GM12875 (cell line): ENCODE measurements around the gene BEGAIN.

Source experiments
- H3K4me3 ChIP-seq: one replicate; pipeline ENCODE4 v1.5.1; 2011; ENCODE audit warnings: low read depth, low read length, control low read depth
- CTCF ChIP-seq: IDR thresholded peaks from 2 replicates; pipeline ENCODE4 v1.5.1; 2011; ENCODE audit warnings: low read depth, mild to moderate bottlenecking, control low read depth, inconsistent platforms, low read length, moderate library complexity, borderline replicate concordance; ENCODE audit not compliant: insufficient read depth

The BEGAIN gene

GRCh38 chr14:100498068-100498467 lies 89.1 kb downstream of the BEGAIN start:
- no peak overlapping the region for H3K4me3 ChIP-seq
- TF ChIP-seq CTCF, result no peak

DNA sequence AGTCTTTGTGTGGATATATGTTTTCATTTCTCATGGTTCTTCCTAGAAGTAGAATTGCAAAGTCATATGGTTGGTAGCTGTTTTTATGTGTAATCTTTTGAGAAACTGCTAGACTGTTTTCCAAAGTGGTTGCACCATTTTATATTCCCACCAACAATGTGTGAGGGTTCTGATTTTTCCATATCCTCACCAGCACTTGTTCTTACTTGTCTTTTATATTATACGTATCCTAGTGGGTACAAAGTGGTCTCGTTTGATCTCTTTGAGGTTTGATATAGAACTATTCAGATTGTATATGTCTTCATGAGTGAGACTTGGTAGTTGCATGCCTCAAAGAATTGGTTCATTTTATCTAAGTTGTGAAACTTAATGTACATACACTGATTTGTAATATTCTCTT lies 91.3 kb downstream of the BEGAIN start:
- no peak for TF ChIP-seq CTCF
- no peak overlapping the region for H3K4me3 ChIP-seq

DNA sequence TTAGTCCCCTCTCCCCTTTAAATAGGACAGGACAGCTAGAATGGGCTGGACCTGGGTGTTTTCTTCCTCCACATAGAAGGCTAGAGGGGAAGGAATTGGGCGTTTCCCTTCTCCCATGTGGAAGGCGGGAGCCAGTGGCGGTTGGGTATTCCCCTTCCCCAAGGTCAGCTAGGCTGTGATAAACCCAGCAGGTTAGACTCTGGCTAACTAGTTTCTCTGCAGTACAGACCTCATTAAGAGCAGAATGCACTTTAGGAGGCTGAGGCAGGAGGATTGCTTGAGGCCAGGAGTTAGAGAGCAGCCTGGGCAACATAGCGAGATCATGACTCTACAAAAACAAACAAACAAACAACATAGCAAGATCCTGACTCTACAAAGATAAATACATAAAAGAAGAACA lies 92.6 kb downstream of the BEGAIN start:
- no peak overlapping the region for H3K4me3 ChIP-seq
- TF ChIP-seq CTCF, result no peak

GRCh38 chr14:100490252-100490651 lies 97.0 kb downstream of the BEGAIN start:
- TF ChIP-seq CTCF, result no peak
- no peak overlapping the region for H3K4me3 ChIP-seq

- no peak for TF ChIP-seq CTCF
- no peak overlapping the region for H3K4me3 ChIP-seq
Observed at GRCh38 chr14:100488057-100488456, 99.2 kb downstream of the BEGAIN start.

DNA sequence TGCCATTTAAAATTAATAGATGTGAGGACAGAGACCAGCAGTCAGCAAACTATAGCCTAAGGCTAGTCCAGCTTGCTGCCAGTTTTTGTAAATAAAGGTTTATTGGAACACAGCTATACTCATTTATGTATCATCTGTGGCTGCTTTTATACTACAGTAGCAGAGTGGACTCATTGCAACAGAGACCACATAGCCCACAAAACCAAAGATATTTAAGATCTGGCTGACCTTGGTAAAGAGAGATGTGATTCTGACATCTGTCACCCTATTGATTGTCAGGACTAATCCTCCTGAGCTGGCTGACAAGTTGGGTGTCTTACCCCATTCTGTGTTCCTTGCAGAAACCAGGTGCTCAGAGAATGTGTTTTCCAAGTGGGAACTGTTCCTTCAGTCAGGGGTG lies 99.9 kb downstream of the BEGAIN start:
- H3K4me3 ChIP-seq, result no peak overlapping the region
- no peak for TF ChIP-seq CTCF
